CD4-positive, alpha-beta T cell (primary cell): Measurements from ENCODE around the gene ABR. TPM values are rescaled to one million over a fixed set of nuclear protein-coding genes. Genes with fewer than 3 reads are reported as not detected.

ENCODE experiments used
- ATAC-seq: fragments of 200-7000 bp; cut with Tn5 transposase; one replicate; pipeline ENCODE4 v1.10.0; 2022; ENCODE audit warnings: mild to moderate bottlenecking; ENCODE audit not compliant: poor library complexity
- CTCF ChIA-PET: fragments of 350-600 bp; sonication (Branson Sonifier 250); formaldehyde crosslinking; loops from one replicate; lab custom pipeline; 2021; ENCODE audit warnings: antibody characterized with exemption, inconsistent platforms; lab: Charles Lee
- POLR2A ChIA-PET: fragments of 350-600 bp; sonication (Branson Sonifier 250); formaldehyde crosslinking; loops from one replicate; lab custom pipeline; 2021; ENCODE audit warnings: antibody characterized with exemption, inconsistent platforms; lab: Charles Lee
- DNase-seq, 14 experiments: peaks; one replicate each; pipeline ENCODE4 v3.0.0-alpha.2; 2013 to 2020; ENCODE audit warnings: mixed read lengths in 2 of 14
- H3K27ac ChIP-seq, 2 donors: one replicate each; pipeline versions ENCODE4 v1.5.1 to v1.7.0; 2013; ENCODE audit warnings: low read length in 2 of 2, low read depth in 1 of 2, mild to moderate bottlenecking in 1 of 2
- H3K27me3 ChIP-seq, 2 experiments: 1 replicate in 1 of 2; 2 replicates in 1 of 2; pipeline versions ENCODE4 v1.6.1 to v1.7.0; 2013; ENCODE audit warnings: low read length in 2 of 2, control low read depth in 1 of 2, mild to moderate bottlenecking in 1 of 2, moderate library complexity in 1 of 2; ENCODE audit not compliant: insufficient read depth in 2 of 2, control insufficient read depth in 1 of 2
- H3K36me3 ChIP-seq: one replicate; pipeline ENCODE4 v1.6.1; 2013; ENCODE audit warnings: low read length, control low read depth; ENCODE audit not compliant: insufficient read depth
- H3K4me1 ChIP-seq: one replicate; pipeline ENCODE4 v1.6.1; 2013; ENCODE audit warnings: low read length, control low read depth; ENCODE audit not compliant: insufficient read depth
- H3K4me3 ChIP-seq: one replicate; pipeline ENCODE4 v1.5.1; 2013; ENCODE audit warnings: mild to moderate bottlenecking, low read length, moderate library complexity
- H3K9me3 ChIP-seq, 2 experiments: 1 replicate in 1 of 2; 2 replicates in 1 of 2; pipeline versions ENCODE4 v1.6.1 to v1.7.0; 2013; ENCODE audit warnings: low read length in 2 of 2, mild to moderate bottlenecking in 2 of 2, control low read depth in 1 of 2, moderate library complexity in 1 of 2; ENCODE audit not compliant: control insufficient read depth in 1 of 2, insufficient read depth in 1 of 2
- H3K27ac Mint-ChIP-seq: one replicate; pipeline ENCODE4 v1.8.0; 2020; ENCODE audit warnings: mixed read lengths
- H3K27me3 Mint-ChIP-seq: one replicate; pipeline ENCODE4 v1.8.0; 2021; ENCODE audit warnings: mixed read lengths
- H3K36me3 Mint-ChIP-seq: one replicate; pipeline ENCODE4 v1.8.0; 2021; ENCODE audit warnings: low read depth, mixed read lengths
- H3K4me1 Mint-ChIP-seq: one replicate; pipeline ENCODE4 v1.8.0; 2021; ENCODE audit warnings: low read depth, mixed read lengths
- H3K4me3 Mint-ChIP-seq: one replicate; pipeline ENCODE4 v1.8.0; 2020; ENCODE audit warnings: mild to moderate bottlenecking, mixed read lengths
- H3K9me3 Mint-ChIP-seq: one replicate; pipeline ENCODE4 v1.8.0; 2020; ENCODE audit warnings: mixed read lengths
- CTCF ChIP-seq: fragments of 200-600 bp; IDR thresholded peaks from one replicate; pipeline ENCODE4 v1.8.0; 2022; ENCODE audit warnings: antibody characterized with exemption, mild to moderate bottlenecking
- intact Hi-C, 2 experiments: fragments of 100-400 bp; cut with DNase I in 1 of 2; cut with micrococcal nuclease in 1 of 2; formaldehyde crosslinking; loops; one replicate each; pipeline versions ENCODE4 v1.15.1 to v1.9.0; 2023 to 2025; cut with DNase I, micrococcal nuclease
- total RNA-seq, 174 experiments: library from RNA in 2 of 174; stranded (reverse) in 2 of 174; gene quantifications; one replicate each; pipeline ENCODE4 v1.2.3 and lab custom pipeline; 2021 to 2026

ABR gene
- total RNA-seq, 2 experiments from 2014 or later = 72.4 to 74.8 TPM

GRCh38 chr17:1186923-1187771, 7.4 kb upstream of the ABR start:
- TF ChIP-seq CTCF = peak; percentile 96
- H3K27ac Mint-ChIP-seq = no peak overlapping the region
- no peaks in the 10 kb centered on the region for H3K27me3 ChIP-seq
- no peaks in the 10 kb centered on the region for H3K9me3 ChIP-seq
- ChIA-PET CTCF (interaction anchor here (0.6 to 3.4 kb wide), 6 partner anchors 10 to 128 kb away, joined by 3 to 28 read pairs (median 6); no protein-coding TSS in a partner anchor), POLR2A (no interaction called here)
- ATAC-seq (peak; percentile 97), DNase-seq (peak; percentile 57 to 88 (median 71))
- no peak overlapping the region for H3K27ac ChIP-seq
- peaks cover 4% of the 10 kb centered on the region for H3K4me1 Mint-ChIP-seq
- H3K27me3 Mint-ChIP-seq = peaks cover 10% of the 10 kb centered on the region
- intact Hi-C loops = loop anchor here (1.0 to 2.0 kb wide), 2 partner anchors 64 to 128 kb away; no protein-coding TSS in a partner anchor
- H3K4me1 ChIP-seq = peaks cover 18% of the 10 kb centered on the region
- no peak overlapping the region for H3K4me3 ChIP-seq
- H3K4me3 Mint-ChIP-seq = no peak overlapping the region
- H3K9me3 Mint-ChIP-seq = no peaks in the 10 kb centered on the region
- no peaks in the 10 kb centered on the region for H3K36me3 Mint-ChIP-seq
- no peaks in the 10 kb centered on the region for H3K36me3 ChIP-seq

GRCh38 chr17:1186214-1186820, 6.5 kb upstream of the ABR start:
- H3K9me3 ChIP-seq = no peaks in the 10 kb centered on the region
- no peak for DNase-seq
- intact Hi-C loops = loop anchor here in 1 of 2 experiments (2.0 kb wide), 1 partner anchor 128 kb away; no protein-coding TSS in a partner anchor
- peaks cover 4% of the 10 kb centered on the region for H3K4me1 Mint-ChIP-seq
- no peaks in the 10 kb centered on the region for H3K9me3 Mint-ChIP-seq
- no peak overlapping the region for H3K4me3 ChIP-seq
- H3K4me3 Mint-ChIP-seq = no peak overlapping the region
- H3K27me3 Mint-ChIP-seq = peaks cover 10% of the 10 kb centered on the region
- no peak for ATAC-seq
- H3K36me3 ChIP-seq = no peaks in the 10 kb centered on the region
- peaks cover 18% of the 10 kb centered on the region for H3K4me1 ChIP-seq
- no peaks in the 10 kb centered on the region for H3K27me3 ChIP-seq
- H3K36me3 Mint-ChIP-seq = no peaks in the 10 kb centered on the region
- POLR2A ChIA-PET = no interaction called here
- no peak for TF ChIP-seq CTCF
- H3K27ac ChIP-seq = no peak overlapping the region
- CTCF ChIA-PET = interaction anchor here (0.6 to 3.4 kb wide), 3 partner anchors 14 to 70 kb away, joined by 3 to 28 read pairs (median 17); no protein-coding TSS in a partner anchor
- no peak overlapping the region for H3K27ac Mint-ChIP-seq

- Histone ChIP-seq H3K9me3 (no peaks in the 10 kb centered on the region), H3K27me3 (peaks cover 0 to 4% of the 10 kb centered on the region in 2 experiments), H3K27ac (no peak overlapping the region), H3K4me3 (no peak overlapping the region), H3K4me1 (peaks cover 38% of the 10 kb centered on the region), H3K36me3 (no peaks in the 10 kb centered on the region)
- Mint-ChIP-seq H3K9me3 (no peaks in the 10 kb centered on the region), H3K27me3 (peaks cover 4% of the 10 kb centered on the region), H3K4me1 (peaks cover 4% of the 10 kb centered on the region), H3K36me3 (no peaks in the 10 kb centered on the region), H3K27ac (no peak overlapping the region), H3K4me3 (peak overlapping the region; percentile 38)
- ChIA-PET POLR2A (no interaction called here), CTCF (no interaction called here)
- no peak for ATAC-seq
- TF ChIP-seq CTCF = no peak
- no peak for DNase-seq
- intact Hi-C loops = no loop called here
These were observed 3.5 kb upstream of the ABR start for GRCh38 chr17:1183171-1183873.
